Gastrocnemius medialis (tissue), 4 donors: ENCODE data around the gene CDKL5. TPM values are rescaled to one million over a fixed set of nuclear protein-coding genes. Genes with fewer than 3 reads are reported as not detected.

ENCODE experiments used
- ATAC-seq, 2 donors: fragments of 150-250 bp; one replicate each; pipeline ENCODE4 v1.9.1; 2016
- DNase-seq, 2 donors: peaks; one replicate each; pipeline ENCODE4 v3.0.0-alpha.2; 2019
- H3K27ac ChIP-seq, 4 donors: fragments of 200-600 bp; sonication (generic); 1 replicate in 1 of 4; 2 replicates in 3 of 4; pipeline ENCODE4 v1.5.1; 2016 to 2018; ENCODE audit warnings: mild to moderate bottlenecking in 2 of 4, moderate library complexity in 1 of 4
- H3K27me3 ChIP-seq, 3 donors: fragments of 200-600 bp; sonication (generic) in 2 of 3; 1 replicate in 1 of 3; 2 replicates in 2 of 3; pipeline versions ENCODE4 v1.5.1 to v1.6.0; 2016 to 2019; ENCODE audit warnings: mild to moderate bottlenecking in 1 of 3, moderate library complexity in 1 of 3
- H3K36me3 ChIP-seq, 2 donors: fragments of 200-600 bp; sonication (generic) in 1 of 2; one replicate each; pipeline ENCODE4 v1.5.1; 2017 to 2018
- H3K4me1 ChIP-seq, 2 donors: fragments of 200-600 bp; sonication (generic) in 1 of 2; one replicate each; pipeline ENCODE4 v1.5.1; 2016 to 2017; ENCODE audit warnings: mild to moderate bottlenecking in 2 of 2
- H3K4me3 ChIP-seq, 4 donors: fragments of 200-600 bp; sonication (generic) in 3 of 4; 1 replicate in 1 of 4; 2 replicates in 3 of 4; pipeline ENCODE4 v1.5.1; 2016 to 2019; ENCODE audit warnings: mild to moderate bottlenecking in 2 of 4
- H3K9me3 ChIP-seq, 3 donors: fragments of 200-600 bp; sonication (generic) in 2 of 3; 1 replicate in 1 of 3; 2 replicates in 2 of 3; pipeline ENCODE4 v1.5.1; 2016 to 2019
- CTCF ChIP-seq, 5 experiments: fragments of 450-650 bp in 3 of 5; fragments of 200-600 bp in 2 of 5; sonication (generic) in 2 of 5; IDR thresholded peaks in 4 of 5; conservative IDR thresholded peaks in 1 of 5; 1 replicate in 4 of 5; 2 replicates in 1 of 5; pipeline ENCODE4 v1.5.1; 2016 to 2019; ENCODE audit warnings: antibody characterized with exemption in 5 of 5, mild to moderate bottlenecking in 3 of 5, moderate library complexity in 3 of 5
- POLR2A ChIP-seq, 2 donors: fragments of 450-650 bp; IDR thresholded peaks; one replicate each; pipeline ENCODE4 v1.6.1; 2017; ENCODE audit warnings: antibody characterized with exemption in 2 of 2, mild to moderate bottlenecking in 2 of 2, moderate library complexity in 2 of 2
- in situ Hi-C, 4 donors: fragments of 200-750 bp; cut with MboI; loops; one replicate each; pipeline versions ENCODE4 v1.15.0 to v1.8.0; 2017; ENCODE audit warnings: low sequenced_read_pairs in 4 of 4
- intact Hi-C: fragments of 100-400 bp; cut with DNase I; formaldehyde crosslinking; loops from one replicate; pipeline ENCODE4 v1.15.1; 2023; ENCODE audit warnings: low total_unique reads
- total RNA-seq, 4 donors: library from RNA; depleted of rRNA; stranded (reverse); fragments of >200 nt; gene quantifications; one replicate each; pipeline versions ENCODE4 v1.1.0 to v1.2.3, GENCODE V29; 2016

The CDKL5 gene
- 1 to 10 TPM; 1.5 to 3.0 (median 2.8) TPM for total RNA-seq

GRCh38 chrX:18425199-18426003, at the start of gene CDKL5:
CDKL5 (plus strand) TSS chrX:18425608; CDS start chrX:18507097, 81,489 bp downstream.
- Histone ChIP-seq H3K36me3 (no peaks in the 10 kb centered on the region), H3K4me1 (peaks cover 0 to 4% of the 10 kb centered on the region in 2 donors), H3K27ac (peak within 1 kb of the TSS; percentile 82 to 86 (median 84)), H3K4me3 (peak within 1 kb of the TSS; percentile 71 to 93 (median 80)), H3K27me3 (no peaks in the 10 kb centered on the region), H3K9me3 (no peaks in the 10 kb centered on the region)
- peak; percentile 99 for ATAC-seq
- in situ Hi-C loops (no loop called here), intact Hi-C loops (loop anchor here (1.0 to 10.0 kb wide), 3 partner anchors 250 to 559 kb away; partner anchors contain the start of gene PHKA2)
- TF ChIP-seq POLR2A (IDR thresholded peaks at IDR 0.05) (peak; percentile 72 to 88), CTCF (IDR thresholded peaks at IDR 0.05 in 4 of 5, conservative IDR thresholded peaks at IDR 0.05 in 1 of 5) (no peak)
- peak; percentile 95 to 96 for DNase-seq

GRCh38 chrX:18377796-18378195, 47.6 kb upstream of the CDKL5 start:
- in situ Hi-C loops (loop anchor here in 2 of 4 donors (25.0 kb wide), 2 partner anchors 535 to 960 kb away; partner anchors contain the start of gene PDHA1 (in 1 of the 2)), intact Hi-C loops (no loop called here)
- DNase-seq (no peak), ATAC-seq (no peak)
- no peak overlapping the region for H3K27ac ChIP-seq
- H3K4me1 ChIP-seq: no peaks in the 10 kb centered on the region
- no peak overlapping the region for H3K4me3 ChIP-seq
- no peaks in the 10 kb centered on the region for H3K9me3 ChIP-seq
- TF ChIP-seq CTCF (IDR thresholded peaks at IDR 0.05 in 4 of 5, conservative IDR thresholded peaks at IDR 0.05 in 1 of 5) (no peak), POLR2A (IDR thresholded peaks at IDR 0.05) (no peak)
- no peaks in the 10 kb centered on the region for H3K36me3 ChIP-seq
- no peaks in the 10 kb centered on the region for H3K27me3 ChIP-seq

GRCh38 chrX:18389966-18390365, 35.4 kb upstream of the CDKL5 start:
- no peak for TF ChIP-seq CTCF (IDR thresholded peaks at IDR 0.05 in 4 of 5, conservative IDR thresholded peaks at IDR 0.05 in 1 of 5)
- no peak for TF ChIP-seq POLR2A (IDR thresholded peaks at IDR 0.05)
- Histone ChIP-seq H3K9me3 (no peaks in the 10 kb centered on the region), H3K36me3 (no peaks in the 10 kb centered on the region), H3K27me3 (no peaks in the 10 kb centered on the region), H3K4me1 (no peaks in the 10 kb centered on the region), H3K27ac (no peak overlapping the region), H3K4me3 (no peak overlapping the region)
- intact Hi-C loops: loop anchor here (5.0 kb wide), 2 partner anchors 942 to 1222 kb away; no protein-coding TSS in a partner anchor
- ATAC-seq (no peak), DNase-seq (no peak)
- in situ Hi-C loops: loop anchor here (5.0 to 25.0 kb wide), 5 partner anchors 512 to 947 kb away; partner anchors contain the start of gene PDHA1 (in 1 of the 4)

- H3K36me3 ChIP-seq: no peaks in the 10 kb centered on the region
- H3K27me3 ChIP-seq: no peaks in the 10 kb centered on the region
- H3K4me1 ChIP-seq: no peaks in the 10 kb centered on the region
- TF ChIP-seq CTCF (IDR thresholded peaks at IDR 0.05 in 4 of 5, conservative IDR thresholded peaks at IDR 0.05 in 1 of 5) (peak; percentile 43 to 83 (median 70)), POLR2A (IDR thresholded peaks at IDR 0.05) (no peak)
- DNase-seq (peak; percentile 11 to 34), ATAC-seq (peak; percentile 36 to 45)
- no peaks in the 10 kb centered on the region for H3K9me3 ChIP-seq
- in situ Hi-C loops (loop anchor here (5.0 to 25.0 kb wide), 5 partner anchors 511 to 946 kb away; partner anchors contain the start of gene PDHA1 (in 1 of the 4)), intact Hi-C loops (loop anchor here (1.0 to 5.0 kb wide), 3 partner anchors 505 to 1221 kb away; no protein-coding TSS in a partner anchor)
- no peak overlapping the region for H3K27ac ChIP-seq
- no peak overlapping the region for H3K4me3 ChIP-seq
Observed at GRCh38 chrX:18390941-18391538, 34.4 kb upstream of the CDKL5 start.
